Fibroblast of peridontal ligament (primary cell): ENCODE measurements around the gene GPX1.
"Not testable (repeated sequence)": the region's sequence is repeated elsewhere in the genome, so short reads cannot be mapped to it uniquely, and the experiment has no call there.

Experiments
- DNase-seq: peaks from one replicate; pipeline ENCODE4 v3.0.0-alpha.2; 2010; ENCODE audit errors: extremely low read depth

GPX1 gene

GRCh38 chr3:49357443-49358216, 523 bp downstream of the GPX1 start:
- DNase-seq = peak; percentile 93

- DNase-seq = not testable (repeated sequence)
Measured at GRCh38 chr3:49357095-49357442, 1.1 kb downstream of the GPX1 start.

- no peak for DNase-seq
Measured at GRCh38 chr3:49352890-49353421, 5.2 kb downstream of the GPX1 start.

GRCh38 chr3:49352281-49352680, 5.9 kb downstream of the GPX1 start:
- peak; percentile 24 for DNase-seq

- peak; percentile 93 for DNase-seq
Measured at GRCh38 chr3:49351521-49352011, 6.6 kb downstream of the GPX1 start.

- DNase-seq = no peak
Measured at GRCh38 chr3:49349348-49350114, 8.6 kb downstream of the GPX1 start.

GRCh38 chr3:49348361-49348760, 9.8 kb downstream of the GPX1 start:
- not testable (repeated sequence) for DNase-seq

- peak; percentile 45 for DNase-seq
Measured at GRCh38 chr3:49346797-49347251, 11.3 kb downstream of the GPX1 start.

- DNase-seq = no peak
Measured at GRCh38 chr3:49343163-49343562, 15.0 kb downstream of the GPX1 start.

GRCh38 chr3:49341996-49342395, 16.2 kb downstream of the GPX1 start:
- no peak for DNase-seq

- peak; percentile 87 for DNase-seq
Measured at GRCh38 chr3:49339941-49340800, 18.0 kb downstream of the GPX1 start, which contains the start of gene USP4. Gene USP4, minus strand, starts transcription at chr3:49340053. Its CDS starts 29 bp downstream, at chr3:49340024.

- DNase-seq = no peak
Measured at GRCh38 chr3:49339581-49339940, 18.6 kb downstream of the GPX1 start.

- no peak for DNase-seq
Measured at GRCh38 chr3:49333916-49334633, 24.1 kb downstream of the GPX1 start.

- DNase-seq = no peak
Measured at GRCh38 chr3:49333091-49333490, 25.1 kb downstream of the GPX1 start.

- DNase-seq = no peak
Measured at GRCh38 chr3:49329186-49329585, 29.0 kb downstream of the GPX1 start.

GRCh38 chr3:49328350-49328749, 29.8 kb downstream of the GPX1 start:
- DNase-seq = not testable (repeated sequence)

GRCh38 chr3:49327485-49327884, 30.7 kb downstream of the GPX1 start:
- peak; percentile 9 for DNase-seq

GRCh38 chr3:49324768-49325167, 33.4 kb downstream of the GPX1 start:
- no peak for DNase-seq

GRCh38 chr3:49316696-49317457, 41.3 kb downstream of the GPX1 start:
- DNase-seq = no peak
